ENCODE data around the gene ZC3H11A.
"Not testable (repeated sequence)": the region's sequence is repeated elsewhere in the genome, so short reads cannot be mapped to it uniquely, and the experiment has no call there.

- TF ChIP-seq CTCF, POLR2A (IDR thresholded peaks at IDR 0.05): not testable (repeated sequence)
Measured at GRCh38 chr1:203761958-203762357, 33.5 kb upstream of the ZC3H11A start.

All from vagina (tissue), 2 donors.